Left kidney (tissue), 2 donors: ENCODE results near the gene SEC16A. TPM values are rescaled to one million over a fixed set of nuclear protein-coding genes. Genes with fewer than 3 reads are reported as not detected.

Experiments
- DNase-seq: peaks from one replicate; pipeline ENCODE4 v3.0.0-alpha.2; 2013
- polyA plus RNA-seq: library from polyadenylated mRNA; unstranded; fragments of 120-200 nt; gene quantifications from one replicate; pipeline ENCODE4 v1.2.1, GENCODE V29; 2013; ENCODE audit not compliant: insufficient read length

Gene SEC16A
- polyA plus RNA-seq, 1 donor = 68.5 TPM

DNA sequence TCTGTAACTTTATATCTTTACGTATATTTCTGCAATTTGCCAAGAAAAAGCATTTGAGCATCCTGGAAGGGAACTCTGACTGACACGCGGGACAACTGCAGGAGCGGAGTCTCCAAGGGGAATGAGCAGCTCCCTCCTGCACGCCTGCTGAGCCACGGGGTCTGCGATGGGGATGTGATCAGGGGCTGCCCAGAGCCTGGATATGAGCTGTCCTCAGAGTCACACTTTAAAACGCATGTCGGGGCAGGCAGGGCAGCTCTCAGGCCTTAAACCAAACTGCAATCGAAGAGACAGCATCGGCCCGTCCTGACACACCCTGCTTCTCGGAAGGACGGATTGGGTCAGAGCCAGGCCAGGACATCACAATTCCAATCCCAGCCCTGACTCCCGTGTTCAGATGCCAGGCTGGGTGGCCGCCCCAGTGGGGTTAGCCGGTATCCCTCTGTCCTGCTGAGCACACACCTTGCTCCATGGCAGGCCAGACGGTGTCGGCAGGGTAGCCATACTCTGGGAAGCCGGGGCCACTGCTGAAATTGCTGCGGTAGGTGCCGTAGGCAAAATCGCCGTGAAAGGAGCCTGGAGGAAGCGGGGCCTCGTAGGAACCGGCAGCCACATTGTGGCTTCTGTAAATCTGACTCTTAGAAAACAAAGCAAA lies 17.2 kb downstream of the SEC16A start:
- no peak for DNase-seq

- DNase-seq = no peak
Measured at GRCh38 chr9:136464241-136464640, 18.6 kb downstream of the SEC16A start.

DNA sequence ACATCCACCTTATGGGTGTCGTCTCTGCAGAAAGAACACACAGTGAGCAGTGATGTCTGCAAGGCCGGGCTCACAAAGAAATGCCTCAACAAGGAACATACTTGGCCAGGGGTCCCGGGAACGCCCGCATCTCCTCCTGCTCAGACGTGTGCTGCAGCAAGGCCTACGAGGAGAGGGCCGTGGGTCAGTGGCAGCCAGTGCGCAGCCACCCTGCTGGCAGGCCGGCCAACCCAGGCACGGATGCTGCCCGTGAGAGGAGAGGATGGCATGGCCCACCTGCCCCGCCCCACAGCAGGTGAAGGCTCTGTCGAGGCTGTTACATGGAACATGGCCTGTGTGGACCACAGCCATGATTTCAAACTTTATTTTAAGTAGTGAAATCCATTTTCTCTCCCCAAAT lies 19.3 kb downstream of the SEC16A start:
- no peak for DNase-seq

DNA sequence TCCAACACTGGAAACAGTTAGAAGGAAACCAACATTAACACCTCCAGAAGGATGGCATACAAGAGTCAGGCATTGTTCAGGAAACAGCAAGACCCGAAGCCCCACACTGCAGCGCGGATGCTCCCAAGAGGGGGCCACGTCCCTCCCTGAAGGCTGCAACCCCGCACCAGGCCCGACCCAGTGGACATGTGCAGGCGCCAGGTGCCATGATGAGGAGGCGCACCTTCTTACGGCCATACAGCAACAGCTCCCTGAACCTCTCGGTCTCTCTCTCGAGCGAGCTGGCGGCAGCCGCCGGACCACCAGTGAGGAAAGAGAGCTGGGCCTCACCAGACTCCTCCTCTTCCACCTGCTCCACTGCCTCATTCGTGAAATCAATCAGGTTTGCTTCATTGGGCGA lies 20.2 kb downstream of the SEC16A start:
- DNase-seq = no peak

GRCh38 chr9:136460772-136461325 lies 22.0 kb downstream of the SEC16A start:
- no peak for DNase-seq

DNA sequence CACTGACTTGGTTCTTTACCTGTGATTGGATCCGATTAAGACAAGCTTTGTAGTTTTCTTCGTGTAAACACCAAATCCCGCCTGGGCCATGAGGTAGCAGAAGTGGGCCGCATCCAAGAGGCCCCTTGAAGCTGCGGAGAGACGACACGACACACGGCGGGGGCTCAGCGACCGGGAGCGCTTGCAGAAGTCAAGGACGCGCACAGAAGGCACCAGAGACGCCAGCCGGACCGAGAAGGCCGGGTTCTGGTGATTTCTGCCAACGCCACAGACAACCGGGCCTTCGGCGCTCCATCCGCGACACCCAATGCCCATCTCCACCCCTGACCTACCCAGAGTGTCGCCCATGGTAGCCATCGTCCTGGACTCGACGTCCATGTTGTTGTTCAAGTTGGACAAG lies 23.4 kb downstream of the SEC16A start:
- DNase-seq = no peak

DNA sequence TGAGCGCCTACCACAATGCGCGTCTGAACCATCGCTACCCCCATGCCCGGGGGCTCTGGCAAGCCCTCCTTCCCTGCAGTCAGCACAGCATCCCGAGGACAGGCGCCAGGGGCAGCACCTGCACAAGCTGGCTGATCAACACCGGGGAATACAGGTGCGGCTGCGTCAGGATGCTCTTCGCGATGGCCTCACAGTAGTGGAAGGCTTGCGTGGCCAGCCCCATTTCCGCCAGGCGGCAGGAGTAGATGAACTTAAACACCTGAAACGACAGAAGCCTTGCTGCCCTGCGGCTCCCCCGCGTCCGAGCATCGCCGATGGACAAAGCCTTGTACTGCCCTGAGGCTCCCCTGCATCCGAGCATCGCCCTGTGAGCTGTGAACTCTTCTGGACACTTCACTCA lies 25.5 kb downstream of the SEC16A start:
- no peak for DNase-seq

DNA sequence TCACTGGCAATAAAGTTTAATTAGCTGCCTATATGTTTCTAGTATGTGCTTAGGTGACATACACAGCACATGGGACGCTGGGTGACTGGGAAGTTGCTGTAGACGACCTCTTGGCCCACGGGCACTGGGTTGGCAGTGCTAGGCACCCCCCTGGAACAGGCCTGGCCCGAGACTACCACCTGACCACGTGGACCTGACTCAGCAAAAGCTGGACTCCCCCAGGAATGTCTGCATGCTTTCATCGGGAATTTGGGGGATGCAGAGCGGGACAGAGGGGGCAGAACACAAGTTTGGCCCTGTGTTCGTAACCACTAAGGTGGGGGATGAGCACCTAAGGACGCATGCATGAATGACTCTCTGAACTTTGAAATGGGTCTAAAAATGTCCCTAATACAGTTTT lies 26.6 kb downstream of the SEC16A start:
- no peak for DNase-seq

DNA sequence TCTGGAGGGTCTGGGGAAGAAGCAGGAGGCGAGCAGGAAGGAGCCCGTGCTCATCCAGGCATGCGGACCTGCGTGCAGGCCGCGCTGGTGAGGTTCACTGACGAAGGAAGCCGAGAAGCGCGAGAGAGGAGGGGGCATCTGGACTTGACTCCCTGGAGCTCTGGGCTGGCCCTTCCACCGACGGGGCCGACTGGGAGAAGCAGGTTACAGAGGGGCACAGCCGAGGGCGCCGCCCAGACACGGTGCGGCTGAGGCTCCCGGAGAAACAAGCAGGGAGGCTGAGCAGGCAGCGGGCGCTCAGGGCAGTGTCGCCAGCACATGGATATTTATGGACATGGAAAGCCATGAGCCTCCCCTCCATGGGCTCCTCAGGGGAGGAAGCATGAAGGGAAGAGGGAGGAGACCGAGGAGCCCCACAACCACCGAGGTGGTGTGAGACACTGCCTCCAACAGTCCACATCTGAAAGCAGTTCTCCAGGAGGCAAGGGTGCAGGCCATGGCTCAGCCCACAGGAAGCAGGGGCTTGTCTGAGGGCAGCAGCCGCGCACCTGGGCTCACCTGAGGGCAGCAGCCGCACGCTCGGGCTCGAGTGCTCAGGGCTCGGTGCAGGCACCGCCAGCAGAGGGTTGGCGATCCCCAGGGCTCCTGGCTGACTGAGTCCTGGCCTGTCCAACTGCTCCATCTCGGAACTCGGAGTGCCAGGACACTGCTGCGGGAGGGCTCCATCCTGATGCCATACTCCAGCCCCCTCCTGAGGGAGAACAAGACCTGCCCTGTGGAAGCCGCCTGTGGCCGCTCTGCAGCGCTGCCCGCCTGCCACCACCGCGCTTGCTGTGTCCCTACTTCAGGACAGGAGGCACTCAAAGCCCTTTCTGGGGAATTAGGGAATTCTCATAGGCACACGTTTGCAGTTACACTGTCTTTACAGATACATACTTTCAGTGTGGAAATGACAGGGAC lies 27.5 kb downstream of the SEC16A start:
- DNase-seq = no peak

DNA sequence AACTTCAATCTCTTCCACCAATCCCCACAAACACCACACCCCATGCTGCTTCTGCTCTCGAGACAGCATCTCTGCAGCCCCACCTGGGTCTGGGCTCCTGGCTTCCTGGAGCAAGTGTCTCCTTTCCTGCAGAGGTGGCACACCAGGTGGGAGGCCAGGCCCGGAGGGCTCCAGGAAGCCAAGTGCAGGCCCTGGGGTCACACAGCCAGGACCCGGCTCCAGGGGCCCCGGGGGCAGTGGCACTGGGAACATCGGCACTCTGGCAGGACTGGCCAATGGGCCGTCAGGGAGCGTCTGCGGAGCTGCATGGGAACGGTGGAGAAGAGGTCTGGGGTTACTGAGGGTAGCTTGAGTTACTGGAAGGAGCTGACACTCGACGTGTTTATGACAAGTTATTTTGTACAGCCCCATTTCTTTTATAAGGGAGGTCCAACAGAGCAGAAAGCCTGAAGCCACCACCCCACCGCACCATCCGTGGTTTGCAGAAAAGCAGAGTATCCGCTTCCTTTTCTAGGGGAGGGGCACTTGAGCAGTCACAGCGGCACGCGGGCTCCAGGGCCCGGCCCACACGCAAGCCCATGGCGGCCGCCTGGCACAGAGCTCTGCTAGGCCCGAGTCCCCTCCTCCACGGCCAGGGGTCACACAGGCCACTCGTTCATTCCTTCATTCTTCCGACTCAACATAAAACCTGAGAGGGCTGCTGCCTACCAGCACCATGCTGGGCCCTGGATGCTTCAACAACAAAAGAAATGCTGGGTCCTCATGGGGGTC lies 28.6 kb downstream of the SEC16A start:
- DNase-seq = no peak

GRCh38 chr9:136453326-136453725 lies 29.5 kb downstream of the SEC16A start:
- DNase-seq = no peak

- no peak for DNase-seq
Measured at GRCh38 chr9:136451221-136451877, 31.5 kb downstream of the SEC16A start.

DNA sequence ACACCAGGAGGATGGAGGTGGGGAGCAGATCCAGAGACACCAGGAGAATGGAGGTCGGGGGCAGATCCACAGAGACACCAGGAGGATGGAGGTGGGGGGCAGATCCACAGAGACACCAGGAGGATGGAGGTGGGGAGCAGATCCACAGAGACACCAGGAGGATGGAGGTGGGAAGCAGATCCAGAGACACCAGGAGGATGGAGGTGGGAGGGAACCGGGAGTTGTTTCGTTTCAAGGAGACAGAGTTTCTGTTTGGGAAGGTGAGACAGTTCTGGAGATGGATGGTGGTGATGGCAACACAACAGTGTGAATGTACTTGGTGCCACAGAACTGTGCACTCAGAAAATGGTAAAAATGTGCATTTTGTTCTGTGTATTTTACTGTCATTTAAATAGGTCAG lies 34.2 kb downstream of the SEC16A start:
- no peak for DNase-seq

DNA sequence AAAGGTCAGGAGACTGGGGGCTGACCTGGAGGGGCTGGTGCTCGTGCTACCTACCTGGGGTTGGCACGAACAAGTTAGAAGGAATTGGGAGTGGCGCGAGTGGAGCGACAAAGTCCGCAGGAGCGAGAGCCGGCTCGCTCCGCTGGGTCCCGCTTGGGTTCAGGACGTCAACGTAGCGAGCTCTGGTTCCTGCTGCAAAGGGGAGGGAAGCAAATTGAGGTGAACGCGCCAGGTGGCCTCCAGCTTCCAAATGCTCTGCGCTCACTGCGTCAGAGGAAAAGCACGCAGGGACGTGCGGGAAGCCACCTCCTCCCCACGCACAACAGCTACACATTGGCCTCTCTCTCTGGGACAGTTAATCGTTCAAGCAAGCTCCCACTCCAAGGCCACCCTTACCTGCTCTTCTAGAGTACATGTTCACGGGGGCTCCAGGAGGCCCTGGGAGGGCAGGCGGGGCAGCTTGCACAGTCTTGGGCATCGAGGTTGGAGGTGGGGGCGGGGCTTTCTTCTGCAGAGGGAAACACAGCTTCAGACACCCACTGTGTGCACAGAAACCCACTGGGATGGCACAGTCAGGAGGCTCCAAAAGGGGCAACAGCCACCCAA lies 35.6 kb downstream of the SEC16A start:
- DNase-seq = no peak

- DNase-seq = no peak
Measured at GRCh38 chr9:136445799-136446198, 37.0 kb downstream of the SEC16A start.

DNA sequence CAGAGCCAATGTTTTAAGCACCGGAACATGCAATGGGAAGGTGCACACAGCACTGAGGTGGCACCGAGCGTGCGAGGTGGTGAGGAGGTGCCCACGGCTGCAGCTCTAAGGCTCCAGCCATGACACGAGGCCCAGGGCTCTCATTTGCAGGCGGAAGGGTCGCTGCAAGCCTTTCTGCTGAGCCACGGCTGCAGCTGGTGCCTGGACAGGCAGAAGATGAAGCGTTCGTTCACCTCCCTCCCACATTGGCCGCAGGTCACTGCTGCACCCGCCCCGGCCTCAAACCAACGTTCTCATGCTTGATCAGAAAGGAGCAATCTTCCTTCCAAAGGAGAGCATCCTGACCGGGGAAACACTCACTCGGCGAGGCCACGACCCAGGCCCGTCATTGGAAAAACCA lies 38.7 kb downstream of the SEC16A start:
- no peak for DNase-seq

DNA sequence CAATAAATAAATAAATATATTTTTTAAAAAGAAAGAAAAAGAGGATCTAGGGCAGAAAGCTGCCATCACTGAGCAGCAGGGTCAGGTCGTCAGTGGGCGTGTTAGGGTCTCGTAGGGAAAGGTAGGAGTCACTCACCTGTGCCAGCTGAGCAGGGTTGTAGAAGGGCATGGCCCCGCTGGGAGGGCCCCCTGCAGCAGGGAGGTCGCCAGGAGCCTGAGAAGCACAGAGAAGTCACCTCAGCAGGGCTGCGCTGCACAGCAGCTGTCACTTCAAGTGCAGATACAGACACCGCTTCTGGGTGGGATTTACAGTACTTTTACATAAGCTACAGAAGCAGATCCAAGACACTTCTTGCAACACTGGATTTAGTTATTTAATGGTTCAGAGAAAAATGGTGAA lies 39.2 kb downstream of the SEC16A start:
- DNase-seq = no peak

DNA sequence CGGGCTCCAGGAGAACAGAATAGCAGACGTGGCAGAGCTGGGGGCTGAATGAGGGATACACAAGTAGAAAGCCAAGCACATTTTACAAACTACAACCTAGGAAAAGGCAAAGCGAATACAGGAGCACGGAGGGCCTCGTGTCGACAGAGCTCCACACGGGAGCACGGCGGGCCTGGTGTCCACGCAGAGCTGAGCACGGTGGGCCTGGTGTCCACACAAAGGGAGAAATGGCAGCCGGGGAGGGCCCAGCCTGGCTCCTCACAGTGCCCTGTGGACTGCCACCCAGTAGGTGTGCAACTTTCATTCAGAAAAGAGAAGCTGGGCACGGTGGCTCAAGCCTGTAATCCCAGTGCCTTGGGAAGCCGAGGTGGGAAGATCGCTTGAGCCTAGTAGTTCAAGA lies 39.8 kb downstream of the SEC16A start:
- DNase-seq = no peak

GRCh38 chr9:136442265-136442664 lies 40.6 kb downstream of the SEC16A start:
- no peak for DNase-seq

- no peak for DNase-seq
Measured at GRCh38 chr9:136441681-136442245, 41.1 kb downstream of the SEC16A start.

DNA sequence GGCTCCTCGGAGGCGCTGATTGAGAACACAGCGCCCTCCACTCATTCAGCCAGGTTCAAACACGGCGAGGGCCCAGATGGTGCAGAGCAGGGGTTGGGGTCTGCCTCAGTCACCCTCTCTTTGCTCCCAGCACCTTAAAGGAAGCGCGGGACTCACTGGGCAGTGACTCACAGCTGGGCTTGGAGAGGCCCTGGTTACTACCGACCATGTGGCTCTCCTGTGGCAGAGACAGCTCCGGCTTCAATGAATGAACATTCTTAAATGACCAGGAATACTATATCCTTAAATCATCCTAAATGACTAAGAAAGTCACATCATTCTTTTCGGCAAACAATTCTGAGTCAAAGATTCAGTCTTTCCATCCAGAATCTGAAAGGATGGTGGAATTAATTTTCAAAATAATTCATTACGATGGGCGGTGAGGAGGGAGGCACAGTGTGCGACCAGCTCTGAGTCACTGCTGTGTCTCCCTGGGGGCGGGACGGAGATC lies 41.6 kb downstream of the SEC16A start:
- no peak for DNase-seq
